ENCODE results near the gene DPP9.
"Not testable (repeated sequence)": the region's sequence is repeated elsewhere in the genome, so short reads cannot be mapped to it uniquely, and the experiment has no call there.

DPP9 gene

GRCh38 chr19:4684312-4685095 is 39.1 kb downstream of the DPP9 start:
- no peak for DNase-seq

DNA sequence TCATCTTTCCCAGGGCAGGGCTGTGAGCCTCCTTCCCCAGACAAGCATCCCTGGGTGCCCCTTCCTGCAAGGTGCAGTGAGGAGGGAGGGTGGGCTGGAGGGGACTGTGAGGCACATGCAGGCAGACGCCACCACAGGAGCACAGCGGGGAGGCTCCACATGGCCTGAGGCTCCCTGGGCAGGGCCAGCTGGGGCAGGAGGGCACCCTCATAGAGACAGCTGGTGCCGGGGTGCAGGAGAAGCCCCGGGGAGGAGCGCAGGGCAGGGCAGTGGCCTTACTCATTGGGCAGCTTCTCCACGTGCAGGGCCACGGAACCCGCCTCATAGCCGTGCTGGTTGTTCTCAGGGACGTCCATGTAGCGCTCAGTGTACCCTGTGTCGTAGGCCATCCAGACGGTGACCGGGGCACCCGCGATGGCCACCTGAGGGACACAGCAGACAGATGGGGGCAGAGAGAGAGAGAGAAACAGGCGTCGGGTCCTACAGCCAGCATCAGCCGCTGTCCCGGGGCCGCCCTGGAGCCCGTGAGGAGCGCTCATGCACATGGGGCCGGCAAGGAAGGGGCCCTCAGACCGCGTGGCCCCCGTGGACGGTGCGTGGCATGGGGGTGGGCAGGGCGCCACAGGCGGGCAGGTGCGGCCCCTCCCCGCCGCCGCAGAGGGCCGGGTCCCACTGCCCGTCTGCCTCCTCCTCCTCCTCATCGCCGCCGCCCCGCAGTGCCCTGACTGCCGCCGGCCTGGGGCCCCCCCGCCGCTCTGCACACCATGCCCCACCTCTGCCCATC is 41.0 kb downstream of the DPP9 start:
- no peak for DNase-seq

- DNase-seq: not testable (repeated sequence)
These were observed 43.6 kb downstream of the DPP9 start for GRCh38 chr19:4680021-4680420.

DNA sequence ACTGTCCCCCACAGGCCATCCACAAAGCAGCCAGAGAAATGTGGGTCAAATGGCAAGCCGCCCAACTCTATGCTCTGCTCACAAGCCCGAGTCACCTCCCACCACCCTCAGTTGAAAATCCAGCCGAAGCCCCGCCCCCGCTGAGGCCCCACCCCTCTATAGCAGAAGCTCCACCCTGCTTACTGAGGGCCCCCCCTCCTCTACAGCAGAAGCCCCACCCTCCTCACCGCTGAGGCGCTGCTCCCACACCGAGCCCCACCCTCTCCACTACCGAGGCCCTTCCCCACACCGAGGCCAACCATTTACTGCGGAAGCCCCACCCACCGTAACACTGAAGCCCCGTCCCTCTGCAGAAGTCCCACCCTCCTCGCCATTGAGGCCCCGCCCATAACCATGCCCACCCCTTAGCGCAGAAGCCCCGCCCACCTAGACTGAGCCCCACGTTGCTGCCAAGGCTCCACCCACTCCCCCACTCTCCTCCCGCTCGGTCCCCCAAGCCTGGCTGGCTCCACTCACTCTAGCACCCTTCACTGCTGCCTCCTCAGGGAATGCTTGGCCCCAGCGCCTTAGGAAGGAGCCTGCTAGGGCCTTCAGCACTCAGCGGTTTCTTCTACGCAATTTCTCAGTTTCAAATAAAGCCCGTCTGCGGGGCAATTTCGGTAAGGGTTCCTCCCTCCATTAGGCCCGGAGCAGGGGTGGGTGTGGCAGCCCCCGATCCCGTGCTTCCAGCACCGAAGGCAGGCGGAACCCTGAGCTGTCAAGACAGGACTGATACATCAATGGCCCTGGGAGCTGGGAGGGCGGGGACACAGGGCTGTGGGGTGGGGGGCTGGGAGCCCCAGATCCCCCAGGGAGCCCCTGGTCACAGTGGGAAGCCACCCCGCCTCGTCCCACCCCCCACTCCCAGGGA is 44.5 kb downstream of the DPP9 start:
- no peak for DNase-seq

DNA sequence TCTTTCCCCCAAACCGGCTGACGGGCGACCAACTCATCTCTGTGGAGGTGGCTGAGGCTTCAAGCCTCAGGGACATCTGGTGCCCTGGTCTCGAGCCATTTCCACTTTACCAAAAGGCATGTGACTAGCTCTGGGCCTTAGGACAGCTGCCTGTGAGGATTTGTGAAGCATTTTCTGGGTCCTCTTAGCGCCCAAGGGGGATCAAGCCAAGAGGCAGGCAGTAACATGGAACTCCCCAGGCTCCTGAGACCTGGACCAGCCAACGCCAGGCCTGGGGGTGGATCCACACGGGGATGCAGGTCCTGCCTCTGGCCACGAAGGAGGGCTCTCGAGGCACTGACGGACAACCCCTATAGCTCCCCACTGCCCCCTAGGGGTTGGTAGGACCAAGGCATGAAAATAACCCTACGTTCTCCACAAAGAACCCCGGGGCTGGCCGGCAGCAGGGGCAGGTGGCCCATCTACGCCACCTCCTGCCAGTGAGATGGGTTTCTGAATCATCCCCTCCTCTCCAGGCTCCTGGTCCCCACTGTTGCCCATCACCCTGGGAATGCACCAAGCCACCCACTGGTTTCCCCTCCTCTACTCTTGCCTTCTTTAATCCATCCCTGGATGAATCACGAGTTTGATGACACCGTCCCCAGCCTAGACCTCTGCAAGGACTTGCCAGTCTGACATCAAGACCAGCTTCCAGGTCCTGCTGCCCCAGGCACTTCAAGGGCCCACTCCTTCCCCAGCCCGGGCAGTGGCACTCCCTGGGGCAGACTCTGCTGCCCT is 46.5 kb downstream of the DPP9 start:
- DNase-seq: no peak

- no peak for DNase-seq
These were observed 48.3 kb downstream of the DPP9 start for GRCh38 chr19:4675346-4675745.

DNA sequence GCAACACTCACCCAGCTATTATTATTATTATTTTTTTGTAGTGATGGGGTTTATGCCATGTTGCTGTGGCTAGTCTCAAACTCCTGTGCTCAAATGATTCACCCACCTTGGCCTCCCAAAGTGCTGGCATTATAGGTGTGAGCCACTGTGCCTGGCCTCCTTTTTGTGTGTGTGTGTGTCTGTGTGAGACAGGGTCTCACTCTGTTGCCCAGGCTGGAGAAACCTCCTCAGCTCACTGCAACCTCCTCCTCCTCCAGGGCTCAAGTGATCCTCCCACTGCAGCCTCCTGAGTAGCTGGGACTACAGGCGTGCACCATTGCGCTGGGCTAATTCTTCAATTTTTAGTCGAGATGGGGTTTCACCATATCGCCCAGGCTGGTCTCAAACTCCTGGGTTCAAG is 49.9 kb downstream of the DPP9 start:
- DNase-seq: no peak

GRCh38 chr19:4673216-4673615 is 50.4 kb downstream of the DPP9 start:
- no peak for DNase-seq

GRCh38 chr19:4671185-4671851 is 52.3 kb downstream of the DPP9 start:
- DNase-seq: no peak

- no peak for DNase-seq
These were observed 53.7 kb downstream of the DPP9 start, which contains the start of gene MYDGF for GRCh38 chr19:4669723-4670480. Gene MYDGF (minus strand): TSS chr19:4670342. CDS start chr19:4670334, 8 bp downstream.

- DNase-seq: no peak
These were observed 59.0 kb downstream of the DPP9 start for GRCh38 chr19:4664642-4665041.

DNA sequence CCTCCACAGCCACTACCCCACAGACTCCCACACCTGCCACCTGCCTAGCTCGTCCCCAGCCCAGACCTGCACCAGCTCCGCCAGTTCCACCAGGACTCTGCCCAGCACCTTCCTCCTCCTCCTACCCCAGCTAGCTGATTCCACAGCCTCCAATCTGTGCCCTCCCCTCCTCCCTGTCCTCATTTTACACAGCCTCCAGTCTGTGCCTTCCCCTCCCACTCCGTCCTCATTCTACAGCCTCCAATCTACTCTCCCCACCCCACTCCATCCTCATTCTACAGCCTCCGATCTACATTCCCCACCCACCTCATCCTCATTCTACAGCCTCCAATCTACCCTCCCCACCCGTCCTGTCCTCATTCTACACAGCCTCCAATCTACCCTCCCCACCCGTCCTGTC is 60.8 kb downstream of the DPP9 start:
- no peak for DNase-seq

DNA sequence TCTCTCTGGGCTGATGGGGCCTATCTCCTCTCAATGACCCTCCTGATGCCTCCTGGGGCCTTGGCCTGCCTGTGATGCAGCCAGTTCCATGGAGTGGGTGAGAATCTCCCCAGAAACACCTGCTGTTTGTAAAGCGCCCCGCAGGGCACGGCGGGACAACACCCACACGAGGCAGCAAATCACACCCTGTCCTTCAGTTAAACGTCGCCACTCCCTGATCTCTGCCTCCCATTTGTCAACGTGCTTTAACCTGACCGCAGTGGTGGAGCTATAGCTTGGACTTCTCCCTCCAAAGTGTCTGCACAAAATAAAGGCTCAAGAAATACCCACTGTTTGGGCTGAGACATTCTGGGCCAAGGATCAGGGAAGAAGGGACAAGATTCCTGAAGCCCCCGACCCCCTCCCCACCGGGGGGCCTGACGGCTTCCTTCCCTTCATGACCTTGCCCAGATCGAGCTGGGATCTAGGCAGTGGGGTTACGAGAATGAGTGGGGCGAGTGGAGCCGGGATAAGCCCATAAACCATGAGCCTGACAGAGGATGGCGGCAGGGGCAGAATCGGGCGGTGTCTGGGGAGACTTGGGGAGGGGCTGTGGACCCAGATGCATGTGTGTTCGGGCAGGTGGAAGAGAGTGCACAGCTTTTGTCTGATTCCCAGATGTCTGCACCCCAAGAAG is 61.5 kb downstream of the DPP9 start:
- no peak for DNase-seq

GRCh38 chr19:4660993-4661392 is 62.6 kb downstream of the DPP9 start:
- no peak for DNase-seq

DNA sequence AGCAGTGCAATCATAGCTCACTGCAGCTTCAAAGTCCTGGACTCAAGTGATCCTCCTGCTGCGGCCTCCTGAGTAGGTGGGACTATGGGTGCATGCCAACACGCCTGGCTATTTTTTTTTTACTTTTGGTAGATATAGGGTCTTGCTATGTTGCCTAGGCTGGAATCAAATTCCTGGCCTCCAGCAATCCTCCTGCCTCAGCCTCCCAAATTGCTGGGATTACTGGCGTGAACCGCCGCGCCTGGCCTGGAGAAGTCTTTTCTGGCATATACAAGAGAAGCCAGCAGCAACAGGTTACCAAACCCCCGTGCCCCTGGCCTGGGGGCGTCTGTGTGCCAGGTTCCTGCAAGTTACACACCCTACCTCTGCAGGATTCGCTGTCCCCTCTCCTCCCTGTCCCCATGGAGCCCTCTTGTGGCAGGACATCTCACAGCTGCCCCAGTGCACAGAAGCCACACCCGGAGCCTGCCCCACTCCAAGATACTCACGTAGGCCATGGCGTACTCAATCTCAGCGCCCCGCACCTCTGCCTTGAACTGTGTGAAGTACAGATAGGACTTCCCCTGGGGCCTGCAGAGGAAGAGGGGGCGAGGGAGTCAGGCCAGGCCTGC is 63.4 kb downstream of the DPP9 start:
- no peak for DNase-seq

GRCh38 chr19:4657835-4658234 is 65.8 kb downstream of the DPP9 start:
- DNase-seq: no peak

DNA sequence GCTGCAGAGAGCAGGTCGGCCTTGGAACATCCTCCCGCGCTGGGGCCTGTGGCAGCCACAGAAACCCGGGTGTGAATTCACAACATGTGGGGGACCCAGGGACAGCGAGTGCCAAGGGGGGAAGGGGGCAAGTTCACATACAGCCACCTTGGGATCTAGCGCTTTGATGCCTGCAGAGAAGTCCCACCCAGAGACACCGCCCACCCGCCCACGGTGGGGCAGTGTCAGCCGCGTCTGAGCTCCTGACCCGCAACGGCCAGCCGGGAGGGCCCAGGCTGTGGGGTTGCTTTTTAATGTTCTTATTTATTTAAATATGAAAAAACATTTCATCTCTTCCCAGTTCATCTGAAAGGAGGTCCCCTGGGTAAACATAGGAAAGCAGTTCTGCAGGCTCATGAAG is 66.4 kb downstream of the DPP9 start:
- no peak for DNase-seq

- no peak for DNase-seq
These were observed 67.5 kb downstream of the DPP9 start for GRCh38 chr19:4656102-4656501.

DNA sequence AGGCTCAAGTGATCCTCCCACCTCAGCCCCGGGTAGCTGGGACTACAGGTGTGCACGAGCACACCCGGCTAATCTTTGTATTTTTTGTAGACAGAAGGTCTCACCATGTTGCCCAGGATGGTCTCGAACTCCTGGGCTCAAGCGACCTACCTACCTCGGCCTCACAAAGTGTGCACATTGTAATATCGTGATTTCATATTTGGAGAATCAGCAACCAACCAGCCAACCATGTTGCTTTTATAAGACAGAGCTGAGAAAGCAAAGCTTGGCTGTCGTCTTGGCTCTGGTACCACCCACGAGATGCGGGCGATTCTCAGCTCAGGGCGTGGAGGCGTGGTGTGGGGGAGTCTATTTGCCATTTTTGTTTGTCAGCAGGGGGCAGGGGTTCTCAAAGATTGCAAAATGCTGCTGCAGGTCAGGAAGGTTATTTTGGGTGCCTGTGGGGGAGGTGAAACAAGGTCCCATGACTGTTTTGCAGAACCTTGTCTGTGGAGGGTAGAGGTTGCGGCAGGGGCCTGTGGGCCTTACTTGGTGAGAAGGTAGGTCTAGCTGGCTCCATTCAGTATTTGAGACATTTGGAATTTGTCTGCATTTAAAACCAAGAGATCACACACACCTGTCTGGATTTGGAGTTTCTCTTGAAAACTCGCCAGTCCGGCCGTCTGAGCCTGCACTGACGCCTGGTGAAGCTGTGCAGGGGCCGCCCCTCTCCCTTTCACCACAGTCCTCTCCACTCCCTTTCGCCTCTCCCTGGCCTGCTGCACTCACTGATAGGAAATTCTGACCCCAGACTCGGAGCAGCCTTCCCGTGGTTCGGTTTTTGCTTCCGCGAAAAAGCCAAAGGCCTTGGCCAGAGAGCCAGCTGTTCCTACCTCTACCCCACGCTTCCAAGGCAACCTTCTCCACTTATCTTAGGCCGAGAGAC is 68.9 kb downstream of the DPP9 start:
- DNase-seq: no peak

Data from cortex of kidney (tissue), 1 donor.